GM04504 (cell line): ENCODE data around the gene HSBP1L1.

Experiments used
- DNase-seq: peaks from one replicate; pipeline ENCODE4 v3.0.0-alpha.2; 2012; ENCODE audit warnings: low read depth

The HSBP1L1 gene

GRCh38 chr18:79961527-79962291 lies 2.7 kb upstream of the HSBP1L1 start:
- DNase-seq, result no peak

GRCh38 chr18:79962311-79962710 lies 2.1 kb upstream of the HSBP1L1 start:
- DNase-seq, result no peak

- DNase-seq, result no peak
Observed at GRCh38 chr18:79962835-79963657, 1.4 kb upstream of the HSBP1L1 start.

- no peak for DNase-seq
Observed at GRCh38 chr18:79963658-79964329, 649 bp upstream of the HSBP1L1 start.

GRCh38 chr18:79965119-79965902 lies 868 bp downstream of the HSBP1L1 start:
- no peak for DNase-seq

GRCh38 chr18:79970419-79971133 lies 6.1 kb downstream of the HSBP1L1 start:
- no peak for DNase-seq

- DNase-seq, result no peak
Observed at GRCh38 chr18:79971211-79971952, 6.9 kb downstream of the HSBP1L1 start.

- no peak for DNase-seq
Observed at GRCh38 chr18:79971986-79972385, 7.5 kb downstream of the HSBP1L1 start.

GRCh38 chr18:79972720-79973119 lies 8.3 kb downstream of the HSBP1L1 start:
- no peak for DNase-seq

- DNase-seq, result no peak
Observed at GRCh38 chr18:79973517-79973916, 9.1 kb downstream of the HSBP1L1 start.

- DNase-seq, result no peak
Observed at GRCh38 chr18:79974025-79974654, 9.7 kb downstream of the HSBP1L1 start.

- no peak for DNase-seq
Observed at GRCh38 chr18:79975043-79975442, 10.6 kb downstream of the HSBP1L1 start.

GRCh38 chr18:79975985-79976680 lies 11.7 kb downstream of the HSBP1L1 start:
- no peak for DNase-seq

- no peak for DNase-seq
Observed at GRCh38 chr18:79979843-79980242, 15.4 kb downstream of the HSBP1L1 start.

- no peak for DNase-seq
Observed at GRCh38 chr18:79980585-79980984, 16.1 kb downstream of the HSBP1L1 start.

GRCh38 chr18:79982736-79983135 lies 18.3 kb downstream of the HSBP1L1 start:
- DNase-seq, result no peak

- no peak for DNase-seq
Observed at GRCh38 chr18:79983253-79983652, 18.8 kb downstream of the HSBP1L1 start.

- DNase-seq, result no peak
Observed at GRCh38 chr18:79983793-79984192, 19.4 kb downstream of the HSBP1L1 start.

GRCh38 chr18:79985172-79985571 lies 20.7 kb downstream of the HSBP1L1 start:
- no peak for DNase-seq
